Large intestine (tissue), 3 donors: ENCODE data around the gene ASTN2. TPM values are rescaled to one million over a fixed set of nuclear protein-coding genes. Genes with fewer than 3 reads are reported as not detected.

Experiments used
- DNase-seq, 2 donors: peaks; one replicate each; pipeline versions ENCODE4 v3.0.0 to v3.0.0-alpha.2; 2013
- H3K27ac ChIP-seq: one replicate; pipeline ENCODE4 v1.5.1; 2013; ENCODE audit warnings: low read length
- H3K27me3 ChIP-seq: 2 replicates; pipeline ENCODE4 v1.6.1; 2013; ENCODE audit warnings: low read length; ENCODE audit not compliant: control insufficient read depth, insufficient read depth
- H3K36me3 ChIP-seq: 2 replicates; pipeline ENCODE4 v1.6.1; 2013; ENCODE audit warnings: low read length; ENCODE audit not compliant: control insufficient read depth, insufficient read depth
- H3K4me1 ChIP-seq: one replicate; pipeline ENCODE4 v1.6.1; 2013; ENCODE audit warnings: low read length; ENCODE audit not compliant: control insufficient read depth, insufficient read depth
- H3K4me3 ChIP-seq: one replicate; pipeline ENCODE4 v1.5.1; 2013; ENCODE audit warnings: low read length
- H3K9me3 ChIP-seq: one replicate; pipeline ENCODE4 v1.6.1; 2013; ENCODE audit warnings: mild to moderate bottlenecking, low read depth, low read length, moderate library complexity; ENCODE audit not compliant: control insufficient read depth
- WGBS: methylation state at CpG from one replicate; pipeline ENCODE4 v1.1.5; 2013; ENCODE audit warnings: low lambda C conversion rate; ENCODE audit not compliant: insufficient coverage; 5-methylcytosine and 5-hydroxymethylcytosine counted together
- polyA plus RNA-seq: library from polyadenylated mRNA; unstranded; fragments of 120-200 nt; gene quantifications from one replicate; pipeline ENCODE4 v1.2.1, GENCODE V29; 2013

ASTN2 gene
- polyA plus RNA-seq, 1 donor: 11.4 TPM

GRCh38 chr9:116800074-116800473 is 614.8 kb downstream of the ASTN2 start:
- 79% methylated on average over 3 of the region's 4 CpGs for WGBS
- no peaks in the 10 kb centered on the region for H3K36me3 ChIP-seq
- H3K27me3 ChIP-seq: no peaks in the 10 kb centered on the region
- no peaks in the 10 kb centered on the region for H3K4me1 ChIP-seq
- H3K27ac ChIP-seq: no peak overlapping the region
- H3K9me3 ChIP-seq: no peaks in the 10 kb centered on the region
- no peak overlapping the region for H3K4me3 ChIP-seq
- no peak for DNase-seq

GRCh38 chr9:116798521-116798920 is 616.3 kb downstream of the ASTN2 start:
- H3K4me1 ChIP-seq: no peaks in the 10 kb centered on the region
- WGBS: no CpG with 5 or more reads among the region's 2 CpGs

GRCh38 chr9:116797276-116797675 is 617.6 kb downstream of the ASTN2 start:
- Histone ChIP-seq H3K4me3 (no peak overlapping the region), H3K4me1 (no peaks in the 10 kb centered on the region), H3K27ac (no peak overlapping the region), H3K36me3 (no peaks in the 10 kb centered on the region), H3K27me3 (no peaks in the 10 kb centered on the region), H3K9me3 (no peaks in the 10 kb centered on the region)
- no peak for DNase-seq

More at GRCh38 chr9:116798521-116798920, 616.3 kb downstream of the ASTN2 start:
- Histone ChIP-seq H3K27me3 (no peaks in the 10 kb centered on the region), H3K27ac (no peak overlapping the region), H3K4me3 (no peak overlapping the region), H3K9me3 (no peaks in the 10 kb centered on the region), H3K36me3 (no peaks in the 10 kb centered on the region)
- DNase-seq: no peak

- no peak overlapping the region for H3K27ac ChIP-seq
- WGBS: no CpG with 5 or more reads among the region's 1 CpG
Observed at GRCh38 chr9:116796669-116797068, 618.2 kb downstream of the ASTN2 start.

GRCh38 chr9:116795821-116796220 is 619.0 kb downstream of the ASTN2 start:
- H3K27me3 ChIP-seq: no peaks in the 10 kb centered on the region
- WGBS: no CpG with 5 or more reads among the region's 2 CpGs
- no peak overlapping the region for H3K27ac ChIP-seq

More at GRCh38 chr9:116796669-116797068, 618.2 kb downstream of the ASTN2 start:
- no peak for DNase-seq
- Histone ChIP-seq H3K9me3 (no peaks in the 10 kb centered on the region), H3K4me3 (no peak overlapping the region), H3K27me3 (no peaks in the 10 kb centered on the region), H3K4me1 (no peaks in the 10 kb centered on the region), H3K36me3 (no peaks in the 10 kb centered on the region)

GRCh38 chr9:116792271-116792670 is 622.6 kb downstream of the ASTN2 start:
- Histone ChIP-seq H3K27me3 (no peaks in the 10 kb centered on the region), H3K4me1 (no peaks in the 10 kb centered on the region), H3K36me3 (no peaks in the 10 kb centered on the region), H3K9me3 (no peaks in the 10 kb centered on the region), H3K27ac (no peak overlapping the region), H3K4me3 (no peak overlapping the region)
- DNase-seq: no peak
- WGBS: no CpG with 5 or more reads among the region's 6 CpGs

More at GRCh38 chr9:116795821-116796220, 619.0 kb downstream of the ASTN2 start:
- H3K36me3 ChIP-seq: no peaks in the 10 kb centered on the region
- H3K9me3 ChIP-seq: no peaks in the 10 kb centered on the region
- DNase-seq: no peak
- no peaks in the 10 kb centered on the region for H3K4me1 ChIP-seq
- H3K4me3 ChIP-seq: no peak overlapping the region

GRCh38 chr9:116791326-116791725 is 623.5 kb downstream of the ASTN2 start:
- WGBS: no CpG with 5 or more reads among the region's 1 CpG
- peak in 1 of 2 donors; percentile 8 for DNase-seq
- Histone ChIP-seq H3K27ac (no peak overlapping the region), H3K9me3 (no peaks in the 10 kb centered on the region), H3K4me3 (no peak overlapping the region), H3K4me1 (no peaks in the 10 kb centered on the region), H3K36me3 (no peaks in the 10 kb centered on the region), H3K27me3 (no peaks in the 10 kb centered on the region)

- WGBS: 100% methylated on average over 1 of the region's 3 CpGs
- no peak overlapping the region for H3K27ac ChIP-seq
Observed at GRCh38 chr9:116789081-116789480, 625.8 kb downstream of the ASTN2 start.

GRCh38 chr9:116786737-116787136 is 628.1 kb downstream of the ASTN2 start:
- DNase-seq: no peak

More at GRCh38 chr9:116789081-116789480, 625.8 kb downstream of the ASTN2 start:
- Histone ChIP-seq H3K4me3 (no peak overlapping the region), H3K9me3 (no peaks in the 10 kb centered on the region), H3K4me1 (no peaks in the 10 kb centered on the region), H3K36me3 (no peaks in the 10 kb centered on the region), H3K27me3 (no peaks in the 10 kb centered on the region)
- no peak for DNase-seq

GRCh38 chr9:116777116-116777515 is 637.7 kb downstream of the ASTN2 start:
- Histone ChIP-seq H3K36me3 (no peaks in the 10 kb centered on the region), H3K27me3 (peaks cover 2% of the 10 kb centered on the region), H3K27ac (no peak overlapping the region), H3K9me3 (no peaks in the 10 kb centered on the region), H3K4me3 (no peak overlapping the region), H3K4me1 (no peaks in the 10 kb centered on the region)
- DNase-seq: no peak
- WGBS: no CpG with 5 or more reads among the region's 3 CpGs

More at GRCh38 chr9:116786737-116787136, 628.1 kb downstream of the ASTN2 start:
- Histone ChIP-seq H3K36me3 (no peaks in the 10 kb centered on the region), H3K27ac (no peak overlapping the region), H3K27me3 (peaks cover 2% of the 10 kb centered on the region), H3K9me3 (no peaks in the 10 kb centered on the region), H3K4me1 (no peaks in the 10 kb centered on the region), H3K4me3 (no peak overlapping the region)
- WGBS: no CpG with 5 or more reads among the region's 2 CpGs

- Histone ChIP-seq H3K27ac (no peak overlapping the region), H3K27me3 (no peaks in the 10 kb centered on the region), H3K36me3 (no peaks in the 10 kb centered on the region), H3K4me1 (no peaks in the 10 kb centered on the region), H3K9me3 (no peaks in the 10 kb centered on the region), H3K4me3 (no peak overlapping the region)
- no CpG with 5 or more reads among the region's 4 CpGs for WGBS
- no peak for DNase-seq
Observed at GRCh38 chr9:116774421-116775180, 640.3 kb downstream of the ASTN2 start.
